GM11168 (cell line): ENCODE measurements around the gene SNED1.

Source experiments
- in situ Hi-C: fragments of 300-500 bp; cut with MboI; formaldehyde crosslinking; loops from one replicate; pipeline ENCODE4 v1.12.0; 2022; ENCODE audit warnings: low sequenced_read_pairs; ENCODE audit not compliant: unreplicated experiment

SNED1 gene

DNA sequence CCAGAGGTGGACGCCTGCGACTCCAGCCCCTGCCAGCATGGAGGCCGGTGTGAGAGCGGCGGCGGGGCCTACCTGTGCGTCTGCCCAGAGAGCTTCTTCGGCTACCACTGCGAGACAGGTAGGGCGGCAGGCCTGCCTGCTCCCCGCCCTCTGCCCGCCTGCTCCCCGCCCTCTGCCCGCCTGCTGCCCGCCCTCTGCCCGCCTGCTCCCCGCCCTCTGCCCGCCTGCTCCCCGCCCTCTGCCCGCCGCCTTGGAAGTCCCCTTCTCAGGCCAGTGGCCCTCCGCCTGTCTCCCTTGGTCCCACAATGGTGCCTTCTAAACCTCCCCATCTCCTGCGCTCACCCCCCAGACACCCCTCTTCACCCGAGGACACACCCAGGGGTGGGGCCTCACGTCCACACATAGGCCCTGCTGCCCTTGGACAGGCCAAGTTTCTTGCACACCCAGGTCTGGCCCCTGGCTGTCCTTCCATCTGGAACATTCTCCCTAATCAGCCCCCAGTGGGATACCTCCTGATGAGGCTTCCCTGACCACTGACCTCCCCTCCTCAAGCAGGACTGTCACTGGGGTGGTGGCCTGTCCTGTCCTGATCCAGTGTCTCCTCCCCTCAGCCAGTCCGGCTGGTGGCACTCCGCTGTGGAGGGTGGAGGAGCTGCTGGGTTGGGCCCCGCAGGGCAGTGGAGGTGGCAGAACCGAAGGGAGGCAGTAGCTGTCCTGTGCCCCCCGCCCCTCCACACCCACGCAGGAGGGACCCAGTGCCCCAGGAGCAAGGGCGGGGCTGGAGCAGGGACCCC, 65.8 kb downstream of the SNED1 start:
- in situ Hi-C loops, result no loop called here

GRCh38 chr2:241064802-241065354, 66.5 kb downstream of the SNED1 start:
- in situ Hi-C loops, result no loop called here

- in situ Hi-C loops, result no loop called here
Measured at GRCh38 chr2:241065355-241065803, 67.0 kb downstream of the SNED1 start.

DNA sequence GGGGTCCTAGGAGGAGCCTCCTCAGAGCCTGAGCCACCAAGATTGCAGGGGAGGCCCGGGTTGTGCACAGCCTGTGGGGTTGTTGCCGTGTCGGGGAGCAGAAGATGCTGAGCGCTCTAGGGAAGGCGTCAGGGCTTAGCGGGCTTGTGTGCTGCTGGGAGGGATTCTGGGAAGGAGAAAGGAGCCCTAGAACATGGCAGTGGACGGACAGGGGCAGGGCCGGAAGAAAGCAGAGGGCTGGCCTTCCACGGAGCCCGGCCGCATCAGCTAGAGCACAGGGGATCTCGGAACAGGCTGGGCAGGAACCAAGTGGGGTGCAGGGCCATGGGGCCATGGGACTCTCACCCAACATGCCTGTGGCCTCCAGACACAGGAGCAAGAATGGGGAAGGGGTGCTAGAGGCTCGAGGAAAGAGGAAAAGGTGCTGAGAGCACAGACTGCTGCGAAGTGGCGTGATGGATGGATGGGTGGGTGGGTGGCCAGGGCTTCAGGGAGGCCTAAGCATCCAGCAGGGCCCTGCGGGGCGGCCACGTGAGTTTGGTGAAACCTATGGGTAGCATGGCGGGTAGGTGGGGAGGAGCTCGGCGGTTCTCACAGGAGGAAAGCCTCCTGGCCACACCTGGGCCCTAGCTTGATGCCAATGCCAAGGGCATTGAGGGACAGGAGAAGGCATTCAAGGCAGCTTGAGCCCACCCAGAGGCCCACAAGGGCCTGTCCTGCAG, 67.9 kb downstream of the SNED1 start:
- in situ Hi-C loops, result no loop called here

- in situ Hi-C loops, result no loop called here
Measured at GRCh38 chr2:241066893-241067341, 68.5 kb downstream of the SNED1 start.

- in situ Hi-C loops, result no loop called here
Measured at GRCh38 chr2:241067501-241068135, 69.2 kb downstream of the SNED1 start.

DNA sequence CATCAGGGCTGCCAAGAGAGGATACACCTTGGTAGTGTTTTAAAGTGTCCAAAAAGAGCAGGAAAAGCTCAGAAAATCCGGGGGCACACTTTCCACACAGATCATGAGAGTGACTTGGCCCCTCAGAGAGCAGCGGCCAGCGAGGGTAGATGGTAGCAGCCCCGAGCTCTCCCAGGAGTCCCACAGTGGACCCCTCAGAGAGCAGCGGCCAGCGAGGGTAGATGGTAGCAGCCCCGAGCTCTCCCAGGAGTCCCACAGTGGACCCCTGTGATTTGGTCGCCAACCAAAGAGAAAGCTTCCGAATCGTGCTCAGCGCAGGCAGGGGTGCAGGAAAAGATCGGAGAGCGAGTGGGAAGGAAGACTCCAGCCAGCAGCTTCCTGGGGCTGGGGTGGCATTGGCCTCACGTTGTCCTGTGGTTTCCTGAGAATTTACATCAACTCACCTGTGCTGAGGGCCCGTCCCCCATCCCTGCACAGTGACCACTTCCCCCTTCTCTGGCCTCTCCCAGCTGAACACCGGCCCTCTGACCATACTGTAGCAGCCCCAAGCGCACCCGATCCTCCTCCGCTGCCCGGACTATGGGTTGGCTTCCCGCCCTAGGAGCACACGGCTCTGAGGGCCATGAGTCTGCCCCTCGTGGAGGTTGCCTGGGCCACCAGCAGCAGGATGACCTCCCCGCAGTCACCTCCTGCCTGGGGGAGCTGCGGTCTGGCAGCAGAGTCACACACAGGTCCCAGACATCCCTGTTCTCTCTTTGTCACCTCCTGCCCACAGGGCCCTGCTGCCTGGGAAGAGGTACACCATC, 69.9 kb downstream of the SNED1 start:
- in situ Hi-C loops, result no loop called here

DNA sequence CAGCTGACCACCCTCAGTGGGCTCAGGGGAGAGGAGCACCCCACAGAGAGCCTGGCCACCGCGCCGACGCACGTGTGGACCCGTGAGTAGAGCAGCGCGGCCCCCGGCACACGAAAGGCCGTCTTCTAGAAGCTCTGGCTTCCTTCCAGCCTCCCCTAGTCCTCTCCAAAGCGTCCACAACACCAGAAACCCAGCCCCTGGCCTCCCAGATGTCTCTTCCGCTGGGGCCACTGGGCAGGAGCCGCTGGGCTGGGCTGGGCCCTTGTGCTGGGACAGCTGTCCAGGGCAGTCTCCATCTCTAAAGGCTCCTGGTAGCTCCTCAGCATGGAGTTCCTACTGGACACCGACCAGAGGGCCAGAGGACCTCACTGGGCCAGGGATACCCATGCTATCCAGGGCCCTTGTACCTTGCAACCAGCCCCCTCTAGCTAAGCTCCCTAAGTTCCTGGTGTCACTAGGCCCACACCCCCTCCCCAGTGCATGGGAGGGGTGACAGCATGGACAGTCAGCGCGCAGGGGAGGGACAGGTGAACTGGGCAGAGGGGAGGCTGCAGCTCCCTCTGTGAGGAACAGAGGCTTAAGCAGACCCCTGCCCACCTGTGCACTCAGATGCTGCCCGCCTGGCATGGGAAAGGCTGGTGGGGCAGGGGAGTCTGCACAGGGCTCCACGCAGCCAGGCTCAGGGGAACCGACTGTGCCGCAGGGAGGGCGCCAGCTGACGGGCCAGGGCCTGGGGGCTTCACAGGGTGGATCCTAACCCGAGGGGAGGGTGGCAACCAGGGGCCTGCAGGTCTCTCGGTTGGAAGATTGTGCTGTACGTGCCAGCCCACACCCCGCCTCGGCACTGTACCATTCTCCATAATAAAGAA, 70.8 kb downstream of the SNED1 start:
- in situ Hi-C loops, result no loop called here

- in situ Hi-C loops, result no loop called here
Measured at GRCh38 chr2:241069821-241070281, 71.4 kb downstream of the SNED1 start.

DNA sequence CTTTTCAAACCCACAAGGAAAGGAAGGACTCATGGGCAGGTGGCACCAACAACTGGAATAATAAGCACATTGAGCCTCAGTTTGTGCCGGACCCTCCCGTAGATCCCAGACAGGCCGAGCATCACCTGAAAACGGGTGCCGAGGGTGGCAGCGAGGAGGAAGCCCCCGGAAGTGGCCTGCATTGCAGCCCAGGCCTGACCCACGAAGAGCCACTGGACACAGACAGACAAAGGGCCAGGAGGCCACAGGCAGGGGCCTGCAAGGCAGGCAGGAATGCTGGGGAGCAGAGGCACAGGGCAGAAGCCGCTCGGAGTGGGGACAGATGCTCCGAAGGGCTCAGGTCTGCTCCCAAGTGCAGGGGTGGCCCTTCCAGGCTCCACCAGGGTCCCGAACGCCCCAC, 71.9 kb downstream of the SNED1 start:
- in situ Hi-C loops, result no loop called here

DNA sequence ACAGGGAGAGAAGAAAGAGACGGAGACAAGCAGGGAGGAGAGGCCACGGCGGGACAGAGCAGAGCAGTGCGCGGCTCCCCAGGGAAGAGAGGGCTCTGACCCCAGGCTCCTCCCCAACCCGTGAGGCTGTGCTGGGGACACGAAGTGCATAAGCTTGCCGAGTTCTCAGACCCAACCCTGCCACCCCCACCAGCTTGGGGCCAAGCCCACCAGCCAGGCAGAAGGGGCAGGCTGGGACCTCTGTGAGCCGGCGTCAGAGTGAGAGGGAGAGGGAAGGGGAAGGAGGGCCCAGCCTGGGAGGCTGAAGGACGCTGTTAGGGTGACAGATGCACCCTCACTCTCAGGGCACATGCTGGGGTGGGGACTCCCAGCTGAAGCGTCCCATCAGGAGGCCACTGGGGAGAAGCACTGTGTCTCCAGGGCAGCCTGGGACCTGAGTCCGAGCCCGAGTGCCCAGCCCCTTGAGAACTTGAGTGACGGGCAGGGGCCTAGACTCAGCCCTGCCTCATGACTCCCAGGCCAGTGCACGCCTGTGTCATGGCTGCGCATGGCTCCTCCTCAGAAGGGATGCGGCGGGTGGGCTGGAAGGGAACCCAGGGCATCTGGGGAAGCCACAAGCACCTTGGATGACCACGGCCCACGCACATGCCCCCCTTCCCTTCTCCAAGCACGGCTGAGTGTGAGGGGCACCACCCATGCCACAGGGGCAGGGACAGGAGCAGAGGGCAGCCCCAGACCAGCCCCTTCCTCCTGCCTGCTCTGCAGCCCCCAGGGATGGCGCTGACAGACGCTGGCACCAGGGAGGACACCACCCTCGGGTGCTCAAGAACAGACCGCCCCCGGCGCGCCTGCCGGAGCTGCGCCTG, 72.6 kb downstream of the SNED1 start:
- in situ Hi-C loops, result no loop called here

DNA sequence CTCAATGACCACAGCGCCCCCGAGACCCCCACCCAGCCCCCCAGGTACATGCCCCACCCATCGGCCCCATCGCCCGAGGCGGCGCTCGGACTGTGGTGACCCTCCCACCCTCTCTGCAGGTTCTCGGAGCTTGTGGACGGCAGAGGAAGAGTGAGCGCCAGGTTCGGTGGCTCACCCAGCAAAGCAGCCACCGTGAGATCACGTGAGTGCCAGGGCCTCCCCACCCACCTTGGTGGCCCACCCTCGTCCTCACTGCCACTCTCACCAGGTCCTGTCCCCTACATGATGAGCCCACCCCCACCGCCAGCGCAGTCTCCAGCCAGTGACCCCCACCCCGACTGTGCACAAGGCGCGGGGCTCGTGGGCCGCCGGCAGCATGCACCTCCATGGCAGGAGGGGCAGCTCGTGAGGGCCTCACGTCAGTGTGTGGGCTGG, 73.3 kb downstream of the SNED1 start:
- in situ Hi-C loops, result no loop called here

DNA sequence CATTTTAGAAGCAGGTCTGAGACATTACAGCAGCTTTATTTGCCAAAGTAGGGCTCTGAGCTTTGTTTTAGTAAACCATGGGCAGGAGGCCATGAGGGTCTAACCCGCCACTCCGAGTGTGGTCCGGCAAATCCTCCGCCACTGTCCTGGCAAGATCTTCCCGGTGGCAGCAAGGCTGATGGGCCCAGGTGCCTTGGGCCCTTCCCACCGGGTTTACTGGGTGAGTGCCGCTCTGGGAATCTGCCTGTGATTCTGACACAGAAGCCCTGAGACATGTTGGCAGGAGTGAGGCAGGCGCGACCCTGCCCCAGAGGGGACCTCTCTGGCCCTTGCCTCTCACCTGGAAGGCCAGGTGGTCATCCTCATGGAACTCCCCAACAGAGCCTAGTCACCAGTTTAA, 73.7 kb downstream of the SNED1 start:
- in situ Hi-C loops, result no loop called here

GRCh38 chr2:241072553-241073165, 74.2 kb downstream of the SNED1 start:
- in situ Hi-C loops, result no loop called here

GRCh38 chr2:241073166-241074064, 75.0 kb downstream of the SNED1 start:
- in situ Hi-C loops, result no loop called here

DNA sequence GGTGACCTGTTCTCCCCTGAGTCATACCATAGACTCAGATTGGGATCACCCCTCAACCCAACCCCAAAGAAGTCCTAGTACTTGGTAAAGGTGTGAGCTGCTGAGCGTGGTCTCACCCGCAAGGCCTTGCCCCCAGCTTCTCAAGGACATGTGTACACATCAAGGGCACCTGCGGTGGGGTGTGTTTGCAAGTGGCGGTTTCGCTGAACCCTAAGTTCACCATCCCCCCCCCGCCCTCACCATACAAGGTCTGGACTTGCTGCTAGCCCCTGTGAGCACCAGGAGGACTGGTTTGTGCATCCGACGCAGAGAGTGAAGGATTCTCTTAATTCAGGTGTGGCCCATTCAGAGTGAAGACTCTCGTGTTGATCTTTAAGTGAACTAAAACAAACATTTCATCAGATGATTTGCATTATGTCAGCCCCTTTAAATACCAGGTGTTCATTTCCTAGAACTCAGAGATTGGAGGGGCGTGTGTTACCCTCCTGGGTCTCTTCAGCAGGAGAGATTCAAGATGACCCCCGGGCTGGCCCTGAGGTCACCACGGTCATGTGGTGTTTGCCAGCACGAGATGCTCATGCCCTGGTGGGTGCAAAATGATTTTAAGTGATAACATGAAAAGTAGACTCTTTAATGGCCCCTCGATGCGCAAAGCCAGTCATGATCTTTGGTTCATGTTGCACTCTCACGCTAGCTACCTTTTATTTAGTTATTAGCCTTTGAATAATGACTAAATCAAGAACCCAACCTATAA, 75.8 kb downstream of the SNED1 start:
- in situ Hi-C loops, result no loop called here
